DMS79 treated with DMSO at 0.1 percent for 48 hours (cell line): ENCODE results near the gene LIG1.

ENCODE experiments used
- DNase-seq: peaks from one replicate; lab custom pipeline; 2025; lab: John Stamatoyannopoulos, UW

The LIG1 gene

DNA sequence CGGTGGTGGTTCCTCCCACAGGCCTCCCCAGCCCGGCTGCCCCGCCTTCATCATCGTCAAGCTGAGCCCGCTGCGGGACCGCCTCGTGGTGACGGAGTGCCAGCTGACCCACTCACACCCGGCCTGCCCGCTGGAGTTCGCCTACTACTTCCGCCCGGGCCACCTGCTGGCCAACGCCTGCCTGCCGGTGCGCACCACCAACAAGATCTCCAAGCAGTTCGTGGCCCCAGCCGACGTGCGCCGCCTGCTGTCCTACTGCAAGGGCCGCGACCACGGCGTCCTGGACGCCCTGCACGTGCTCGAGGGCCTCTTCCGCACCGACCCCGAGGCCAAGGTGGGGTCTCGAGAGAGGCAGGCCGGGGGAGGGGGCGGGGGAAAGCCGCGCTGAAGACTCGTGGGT is 12.3 kb upstream of the LIG1 start:
- no peak for DNase-seq

DNA sequence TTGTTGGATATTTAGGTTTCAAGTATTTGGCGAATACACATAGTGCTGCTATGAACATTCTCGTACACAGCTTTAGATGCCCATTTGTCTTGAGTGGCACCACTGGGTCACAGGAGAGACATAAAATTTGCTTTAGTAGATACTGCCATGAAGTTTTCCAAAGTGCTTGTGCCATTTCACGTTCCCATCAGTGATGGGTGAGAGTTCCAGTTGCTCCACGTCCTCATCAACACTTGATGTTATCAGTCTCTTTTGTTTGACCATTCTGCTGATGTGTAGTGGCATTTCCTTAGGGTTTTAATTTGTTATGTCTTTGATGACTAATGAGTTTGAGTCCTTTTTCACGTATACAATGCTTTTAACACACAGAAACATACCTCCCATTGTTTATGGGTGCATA is 11.4 kb upstream of the LIG1 start:
- DNase-seq, result no peak

DNA sequence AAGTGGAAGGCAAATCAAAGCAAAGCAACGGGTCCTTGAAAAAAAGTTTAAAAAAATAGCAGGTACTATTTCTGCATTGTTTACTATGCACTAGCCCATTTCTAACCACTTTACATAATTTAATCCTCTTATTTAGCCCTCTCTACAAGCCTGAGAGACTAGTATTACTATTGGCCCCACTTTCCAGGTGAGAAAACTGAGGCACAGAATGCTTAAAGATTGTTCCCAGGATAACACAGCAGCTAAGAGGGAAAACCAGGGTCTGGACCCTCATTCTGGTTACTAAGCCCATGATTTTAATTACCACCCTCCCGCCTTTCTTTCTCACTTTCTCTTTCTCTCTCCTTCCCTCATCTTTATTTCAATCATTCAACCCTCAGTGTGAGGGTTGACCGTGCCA is 6.1 kb upstream of the LIG1 start:
- no peak for DNase-seq

DNA sequence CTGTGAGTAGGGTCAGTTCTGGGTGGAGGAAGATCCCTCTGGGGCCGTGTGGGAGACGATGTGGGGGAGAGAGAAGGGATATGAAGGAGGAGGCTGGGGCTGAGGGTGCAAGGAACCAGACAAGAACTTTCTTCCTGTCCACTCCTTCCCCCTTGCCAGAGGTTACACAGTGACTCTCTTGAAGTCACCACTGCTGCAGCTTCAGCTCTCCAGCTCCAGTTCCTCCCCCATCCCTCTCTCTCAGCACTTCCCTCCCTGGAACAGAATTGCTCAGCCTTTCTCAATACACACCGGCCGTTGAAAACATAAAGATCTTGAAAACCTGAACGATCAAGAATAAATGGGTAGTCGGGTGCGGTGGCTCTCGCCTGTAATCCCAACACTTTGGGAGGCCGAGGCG is 5.4 kb upstream of the LIG1 start:
- no peak for DNase-seq

DNA sequence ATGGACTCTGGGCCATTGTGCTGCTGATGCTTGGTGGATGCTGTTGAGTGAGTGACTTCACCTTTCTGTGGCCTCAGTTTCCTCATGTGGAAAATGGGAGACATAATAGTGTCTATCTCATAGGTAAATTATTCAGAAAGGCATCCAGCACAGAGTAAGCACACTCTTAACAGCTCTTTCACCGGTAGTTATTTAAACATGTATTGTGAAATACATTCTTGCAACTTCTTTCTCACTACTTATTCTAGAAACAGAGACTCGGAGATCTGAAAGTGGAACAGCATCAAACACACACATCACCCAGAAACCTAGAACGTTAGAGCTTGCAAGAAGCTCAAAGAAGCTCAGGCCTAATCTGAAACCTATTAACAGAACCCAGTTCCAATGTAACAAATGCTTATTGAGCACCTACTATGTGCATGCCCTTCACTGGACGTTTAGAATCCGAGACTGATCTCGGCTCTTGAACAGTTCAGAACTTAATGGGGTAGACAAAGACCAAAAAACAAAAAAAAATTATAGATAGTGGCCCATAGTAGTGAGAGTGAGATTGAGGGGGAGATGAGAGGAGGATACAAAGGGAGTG is 4.4 kb upstream of the LIG1 start:
- DNase-seq, result no peak

DNA sequence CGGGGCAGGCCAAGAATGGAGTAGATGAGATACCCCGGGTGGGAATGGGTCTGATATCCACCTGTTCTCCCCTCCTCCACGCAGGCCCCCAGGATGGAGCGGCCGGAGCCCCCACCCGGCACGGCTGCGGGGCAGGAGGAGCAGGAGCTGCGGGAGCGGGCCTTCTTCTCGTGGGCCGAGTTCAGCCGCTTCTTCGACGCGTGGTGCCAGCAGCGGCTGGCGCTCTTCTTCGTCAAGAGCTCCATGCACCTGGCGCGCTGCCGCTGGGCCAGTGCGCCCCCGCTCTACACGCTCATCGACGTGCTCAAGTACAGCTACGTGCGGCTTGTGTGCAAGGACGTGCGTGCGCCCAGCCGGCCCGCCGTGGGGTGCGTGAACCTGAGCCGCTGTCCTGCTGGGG is 1.6 kb upstream of the LIG1 start:
- DNase-seq, result no peak

DNA sequence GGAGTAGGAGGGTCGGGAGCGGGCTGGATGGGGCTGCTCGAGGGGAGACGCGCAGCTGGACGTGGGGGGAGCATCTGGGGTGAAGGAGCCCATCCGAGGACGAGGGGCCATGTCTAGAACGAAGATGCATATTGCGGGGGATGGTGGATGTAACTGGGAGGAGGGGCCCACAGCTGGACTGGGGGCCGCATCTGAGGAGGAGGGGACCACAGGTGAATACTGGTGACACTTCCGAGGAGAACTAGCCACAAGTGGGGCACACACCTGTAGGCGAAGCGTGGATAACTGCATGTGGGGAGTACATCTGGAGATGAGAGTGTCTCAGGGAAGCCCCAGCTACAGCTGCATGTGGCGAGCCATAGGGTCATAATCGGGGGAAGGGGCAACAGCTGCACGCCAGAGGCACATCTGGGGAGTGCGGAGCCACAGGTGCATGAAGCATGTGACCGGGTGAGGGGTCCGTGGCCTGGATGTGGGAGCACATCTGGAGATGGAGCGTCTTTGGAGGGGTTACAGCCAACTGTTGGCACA is 738 bp upstream of the LIG1 start:
- DNase-seq, result peak; percentile 63

DNA sequence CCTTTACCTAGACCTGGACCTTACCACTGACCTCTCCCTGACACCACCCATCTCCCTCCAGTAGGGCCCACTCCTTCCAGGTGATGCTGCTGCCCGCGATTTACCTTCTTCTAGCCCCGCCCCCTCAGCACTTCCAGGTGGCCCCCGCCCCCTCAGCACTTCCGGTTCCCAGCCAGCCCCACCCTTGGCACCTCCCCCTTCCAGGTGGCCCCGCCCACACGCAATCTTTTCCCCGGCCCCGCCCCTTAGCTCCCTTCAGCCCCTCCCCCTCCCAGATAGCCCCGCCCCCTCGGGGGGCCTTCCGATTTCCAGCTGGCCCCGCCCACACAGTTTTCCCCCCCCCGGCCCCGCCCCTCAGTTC is 586 bp downstream of the LIG1 start:
- DNase-seq, result peak; percentile 60

DNA sequence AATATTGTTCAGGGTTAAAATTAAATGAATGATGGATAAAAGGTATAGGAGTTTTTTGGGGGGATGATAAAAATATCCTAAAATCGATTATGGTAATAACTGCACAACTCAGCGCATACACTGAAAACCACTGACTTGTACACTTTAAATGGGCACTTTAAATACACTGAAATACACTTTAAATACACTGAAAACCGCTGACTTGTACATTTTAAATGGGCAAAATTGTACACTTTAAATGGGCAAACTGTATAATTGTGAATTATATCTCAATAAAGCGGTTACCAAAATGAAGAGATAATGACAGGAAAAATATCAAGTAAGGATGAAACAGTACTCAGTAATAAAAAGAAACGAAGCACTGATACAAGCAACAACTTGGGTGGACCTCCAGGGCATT is 1.5 kb downstream of the LIG1 start:
- no peak for DNase-seq

DNA sequence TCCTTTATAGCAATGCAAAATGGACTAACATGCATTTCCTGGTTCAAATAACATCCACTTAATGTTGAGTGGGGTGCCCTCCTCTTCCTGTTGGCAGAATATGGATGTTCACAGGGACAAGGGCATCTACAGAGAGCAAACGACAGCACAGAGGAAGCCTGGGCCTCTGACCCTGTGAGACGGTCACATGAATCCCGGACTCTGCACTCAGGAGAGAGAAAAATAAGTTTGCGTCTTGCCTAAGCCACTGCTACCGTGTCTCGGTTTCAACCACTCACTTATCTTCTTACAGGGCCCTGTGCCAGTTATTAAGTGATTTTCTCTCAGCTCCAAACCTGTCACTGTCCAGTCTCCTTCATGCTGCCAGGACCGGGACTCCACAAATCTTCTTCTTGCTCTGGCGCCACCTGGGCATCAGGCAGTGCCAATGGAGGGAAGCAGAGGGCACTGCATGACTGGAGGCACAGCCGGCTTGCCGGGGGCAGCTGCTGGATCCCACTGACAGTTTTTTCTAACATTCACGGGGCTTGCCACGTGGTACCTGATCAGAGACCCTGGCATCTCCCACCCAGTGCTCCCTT is 11.8 kb downstream of the LIG1 start:
- DNase-seq, result no peak

DNA sequence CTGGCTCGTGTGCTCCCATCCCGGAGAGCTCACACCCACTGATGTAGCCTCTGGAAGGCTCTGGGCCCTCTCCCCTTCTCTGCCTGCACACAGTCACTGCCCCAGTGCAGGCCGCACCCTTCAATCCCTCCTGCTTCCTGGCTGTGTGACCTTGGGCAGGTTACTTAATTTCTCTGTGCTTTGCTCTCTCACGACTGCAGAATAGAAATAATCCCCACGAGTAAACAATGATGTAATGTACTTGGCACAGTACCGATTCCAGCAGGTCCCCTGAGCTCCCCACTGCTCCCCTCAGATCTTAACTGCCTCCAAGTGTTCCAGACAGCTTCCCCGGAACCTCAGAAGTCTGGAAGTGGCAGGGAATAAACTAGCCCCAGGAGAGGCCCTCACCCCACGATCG is 16.1 kb downstream of the LIG1 start:
- no peak for DNase-seq

DNA sequence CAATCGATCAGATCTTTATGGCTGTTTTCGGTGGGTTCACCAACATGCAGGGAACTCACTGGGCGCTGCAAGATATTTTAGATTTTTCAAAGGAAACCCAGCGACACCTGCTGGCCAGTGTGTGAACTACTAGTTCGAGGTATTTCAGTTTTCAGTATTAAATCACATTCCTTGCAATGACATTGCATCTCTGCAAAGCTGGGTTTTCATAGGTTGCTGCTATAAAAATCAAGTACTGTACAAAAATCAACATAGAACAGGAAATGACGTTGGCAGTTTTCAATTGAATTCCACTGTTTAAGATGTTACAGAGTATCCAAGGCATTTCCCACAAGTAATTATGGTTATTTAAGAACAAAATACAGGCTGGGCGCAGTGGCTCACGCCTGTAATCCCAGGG is 17.6 kb downstream of the LIG1 start:
- DNase-seq, result peak; percentile 15

DNA sequence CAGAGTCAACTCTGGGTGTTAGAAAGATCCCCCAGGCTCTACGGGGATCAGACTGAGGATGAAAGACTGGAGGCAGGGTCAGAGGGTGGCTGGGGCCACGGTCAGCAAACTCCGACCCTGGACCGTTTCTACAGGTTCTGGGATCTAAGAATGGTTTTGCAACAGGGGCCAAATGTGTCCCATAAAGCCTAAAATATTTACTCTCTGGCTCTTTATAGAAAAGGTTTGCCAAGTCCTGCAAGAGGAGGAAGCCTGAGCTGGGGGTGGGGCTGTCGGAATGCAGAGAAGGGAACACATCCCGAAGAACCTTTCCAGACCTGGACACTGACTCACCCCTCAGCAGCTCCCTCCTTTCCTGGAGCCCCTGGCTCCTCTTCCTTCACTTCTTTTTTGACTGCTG is 20.7 kb downstream of the LIG1 start:
- DNase-seq, result no peak

DNA sequence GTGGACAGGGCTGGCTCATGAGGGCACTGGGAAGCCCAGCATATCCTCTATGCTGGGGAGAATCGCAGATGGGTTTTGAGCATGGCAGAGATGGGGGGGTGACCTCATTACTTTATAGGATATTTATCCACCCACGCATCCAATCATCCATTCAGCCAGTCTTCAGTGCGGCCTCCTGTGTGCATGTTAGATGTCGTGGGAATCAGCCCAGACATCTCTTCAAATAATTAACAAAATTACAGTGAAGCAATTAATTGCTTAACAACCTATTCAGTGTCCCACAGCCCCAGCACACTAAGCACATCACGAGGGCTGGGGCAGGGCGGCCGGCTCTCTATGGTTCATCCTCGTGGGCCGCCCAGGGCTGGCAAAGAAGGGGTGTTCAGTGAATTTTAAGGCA is 21.6 kb downstream of the LIG1 start:
- DNase-seq, result no peak

DNA sequence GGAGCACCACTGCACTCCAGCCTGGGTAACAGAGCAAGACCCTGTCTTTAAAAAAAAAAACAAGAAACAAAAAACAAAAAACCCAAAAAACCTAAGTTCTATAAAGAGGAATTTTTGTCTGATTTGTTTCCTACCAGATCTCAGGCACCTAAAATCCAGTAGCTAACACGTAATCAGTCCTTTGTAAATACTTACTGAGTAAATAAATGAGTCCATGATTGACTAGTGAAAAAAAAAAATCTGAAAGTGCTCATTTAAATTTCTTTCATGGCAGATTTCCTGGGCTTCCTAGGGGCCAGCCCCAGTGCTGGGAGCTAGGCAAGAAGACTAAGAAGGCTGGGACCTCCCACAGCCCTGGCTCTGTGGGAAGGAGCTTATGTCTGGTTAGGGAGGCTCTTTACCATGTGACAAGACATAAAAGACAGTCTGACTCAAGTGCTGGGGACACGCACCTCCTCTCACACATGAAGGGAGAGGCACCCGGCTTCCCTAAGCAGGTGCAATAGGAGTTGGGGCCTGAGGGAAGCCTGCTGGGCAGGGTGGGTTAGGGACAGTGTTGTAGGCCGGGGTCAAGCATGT is 22.5 kb downstream of the LIG1 start:
- DNase-seq, result no peak

DNA sequence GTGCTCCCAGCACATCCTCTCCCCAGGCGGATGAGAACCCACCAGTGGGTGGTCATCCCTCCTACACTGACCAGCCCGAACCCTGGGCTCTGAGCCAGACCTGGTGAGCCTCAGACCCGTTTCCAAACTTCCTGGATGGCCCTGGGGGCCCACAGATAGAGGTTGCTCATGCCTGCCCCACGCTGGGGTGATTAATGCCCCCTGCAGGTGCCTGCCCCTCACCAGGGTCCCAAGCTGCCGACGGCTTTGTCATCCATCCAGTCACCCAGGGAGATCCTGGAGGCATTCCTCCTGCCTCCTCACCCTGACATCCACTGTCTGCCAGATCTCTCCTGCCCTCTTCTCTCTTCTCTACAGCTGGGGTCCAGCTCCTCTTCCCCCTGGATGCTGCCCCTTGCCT is 31.1 kb downstream of the LIG1 start:
- DNase-seq, result no peak

DNA sequence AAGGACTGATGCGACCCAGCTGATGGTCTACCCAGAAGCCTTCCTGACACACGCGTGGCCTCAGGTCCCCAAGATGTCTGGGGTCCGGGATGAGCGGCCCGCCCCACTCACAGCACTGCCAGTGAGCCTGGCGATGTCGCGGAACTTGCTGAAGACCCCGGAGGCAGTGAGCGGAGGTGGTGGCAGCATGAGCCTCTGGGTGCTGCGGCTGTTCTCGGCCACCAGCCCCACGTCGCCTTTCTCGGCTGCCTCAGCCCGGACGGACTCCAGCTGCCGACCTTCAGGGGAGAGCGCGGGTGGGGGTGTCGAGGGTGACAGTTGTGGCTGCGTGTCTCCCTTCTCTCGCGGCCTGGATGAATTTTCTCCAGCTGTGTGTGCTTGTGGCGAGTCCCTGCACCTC is 32.7 kb downstream of the LIG1 start:
- no peak for DNase-seq

DNA sequence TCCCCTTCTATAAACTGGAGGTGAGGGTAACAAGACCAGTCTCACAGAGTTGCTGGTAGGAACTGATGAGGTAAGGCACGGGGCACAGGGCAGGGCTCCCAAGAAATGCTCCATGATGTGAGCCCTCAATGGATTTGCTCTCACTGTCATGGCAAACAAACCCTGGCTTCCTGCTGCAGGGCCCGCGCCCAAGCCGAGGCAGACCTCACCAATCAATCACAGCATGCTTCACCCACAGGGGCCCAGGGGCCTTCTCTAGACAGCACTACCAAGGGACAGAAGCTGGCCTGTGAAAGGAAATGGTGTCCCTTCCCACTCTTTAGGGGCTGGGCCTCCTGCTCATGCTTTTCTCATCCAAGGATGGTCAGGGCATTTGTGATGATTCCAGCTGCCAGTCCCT is 33.6 kb downstream of the LIG1 start:
- no peak for DNase-seq

DNA sequence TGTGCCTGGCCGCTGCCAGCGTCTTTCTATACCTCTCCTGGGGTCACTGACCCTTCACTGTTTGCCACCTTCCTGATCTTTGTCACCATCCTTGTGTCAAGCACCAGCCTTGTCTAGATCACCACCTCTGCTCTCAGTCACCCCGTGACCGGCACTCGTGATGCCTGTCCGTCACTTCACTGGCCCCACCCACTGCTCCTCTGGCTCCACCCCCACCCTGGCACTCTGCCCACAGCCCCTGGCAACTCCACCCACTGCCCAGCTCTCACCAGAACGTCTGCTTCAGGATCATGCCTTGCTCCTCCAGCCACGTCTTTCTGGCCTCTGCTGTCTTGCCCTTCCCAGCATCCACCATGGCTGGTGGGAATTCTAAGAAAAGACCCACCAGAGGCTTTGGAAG is 34.7 kb downstream of the LIG1 start:
- no peak for DNase-seq

DNA sequence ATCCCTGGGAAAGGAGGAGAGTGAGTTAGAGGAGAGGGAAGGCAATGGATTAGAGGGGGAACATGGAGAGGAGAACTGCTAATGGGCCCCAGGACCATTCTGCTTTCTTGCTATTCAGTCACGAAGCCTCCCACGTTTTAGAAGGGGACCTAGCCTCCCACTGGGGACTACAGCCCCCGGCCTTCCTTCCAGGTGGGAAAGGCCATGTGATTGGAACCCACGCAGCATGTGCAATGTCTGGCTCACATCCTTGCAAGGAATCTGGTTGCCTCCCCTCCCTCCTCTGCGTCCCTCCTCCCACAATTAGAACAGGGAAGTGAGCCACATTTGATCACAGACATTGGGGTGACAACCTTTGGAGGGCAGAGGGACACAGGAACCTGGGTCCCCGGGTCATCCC is 37.0 kb downstream of the LIG1 start:
- no peak for DNase-seq

DNA sequence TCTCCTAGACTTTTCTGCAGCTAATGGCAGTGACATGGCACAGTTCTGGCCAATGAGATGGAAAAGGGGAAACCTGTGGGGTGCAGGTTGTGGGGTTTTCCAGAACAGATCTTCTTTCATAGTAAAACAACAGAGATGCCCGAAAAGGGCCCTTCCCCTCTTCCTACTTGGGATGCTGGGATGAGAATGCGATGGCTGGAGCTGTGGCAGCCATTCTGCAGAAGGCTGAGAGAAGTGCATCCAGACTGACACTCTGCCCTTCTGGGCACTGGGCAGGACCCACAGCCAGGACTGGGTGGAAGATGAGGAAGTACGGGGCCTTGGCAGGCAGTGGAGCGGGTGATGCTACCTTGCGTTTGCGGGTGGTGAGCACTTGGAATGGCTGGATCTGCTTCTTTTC is 42.6 kb downstream of the LIG1 start:
- no peak for DNase-seq

DNA sequence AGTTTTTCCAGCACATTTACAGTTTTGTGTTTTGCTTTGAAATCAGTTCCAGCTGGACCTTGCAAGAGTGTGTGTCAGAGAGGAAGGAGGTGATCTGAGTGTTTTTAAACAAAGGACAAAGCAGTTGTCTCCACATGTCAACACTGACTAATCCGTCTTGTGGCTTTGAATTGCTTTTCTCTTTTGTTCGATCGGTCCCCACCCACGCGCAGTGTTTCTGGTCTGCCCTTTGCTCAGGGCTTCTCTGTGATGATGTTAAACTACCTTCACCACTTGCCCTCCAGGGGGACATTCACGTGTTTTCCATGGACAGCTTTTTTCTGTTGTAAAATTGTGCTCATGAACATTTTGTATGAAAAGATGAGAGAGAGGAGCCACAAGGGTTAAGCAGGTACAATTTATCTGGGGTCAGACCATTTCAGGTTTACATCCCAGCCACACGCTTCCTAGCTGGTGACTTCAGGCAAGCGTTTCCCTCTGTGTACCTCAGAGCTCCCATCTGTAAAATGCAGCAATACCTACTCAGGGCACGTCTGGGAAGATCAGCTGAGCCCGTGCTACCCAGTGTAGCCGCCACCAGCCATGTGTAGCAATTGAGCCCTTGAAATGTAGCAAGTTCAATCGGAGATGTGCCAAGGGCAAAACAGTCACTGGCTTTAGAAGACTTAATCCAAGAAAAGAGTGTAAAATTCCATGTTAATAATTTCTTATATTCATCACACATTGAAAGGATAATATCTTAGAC is 46.1 kb downstream of the LIG1 start:
- no peak for DNase-seq

DNA sequence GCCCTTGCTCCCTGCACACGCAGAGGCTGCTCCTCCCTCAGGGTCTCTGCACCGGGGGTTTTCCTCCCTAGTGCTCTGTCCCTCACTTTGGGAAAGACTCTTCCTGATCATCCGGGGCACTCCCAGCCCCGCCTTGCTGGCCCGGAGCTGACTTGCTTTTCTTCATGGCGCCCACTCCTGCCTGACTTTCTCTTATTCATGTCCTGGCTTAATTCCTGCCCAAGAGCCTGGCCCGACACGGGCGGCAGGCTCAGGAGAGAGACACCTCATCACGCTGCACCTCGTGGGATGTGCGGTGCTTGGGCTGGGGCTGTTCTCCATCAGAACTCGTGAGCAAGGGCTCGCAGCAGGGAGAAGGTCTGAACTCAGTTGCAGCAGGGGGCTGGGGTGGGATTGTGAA is 47.7 kb downstream of the LIG1 start:
- no peak for DNase-seq
